ENCODE data around the gene GPC6.
"Not testable (repeated sequence)": the region's sequence is repeated elsewhere in the genome, so short reads cannot be mapped to it uniquely, and the experiment has no call there.

GPC6 gene

DNA sequence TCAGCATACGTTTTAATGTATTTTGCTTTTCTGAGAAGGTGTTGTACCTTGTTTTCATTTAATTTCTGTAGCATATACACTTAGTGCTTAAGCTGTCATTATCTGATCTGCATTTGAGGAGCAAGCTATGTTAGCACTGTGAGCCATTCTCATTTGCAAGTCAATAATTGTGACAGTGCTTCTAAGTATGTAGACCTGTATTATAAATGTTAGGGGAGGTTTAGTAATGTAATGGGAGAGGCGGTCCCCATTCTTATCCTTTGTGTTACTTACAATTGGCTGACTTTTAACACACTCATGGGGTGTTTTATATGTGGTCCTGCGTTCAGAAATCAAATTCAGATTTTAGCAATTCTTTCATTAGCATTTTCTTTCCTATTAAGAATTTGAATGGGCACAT, 90.2 kb downstream of the GPC6 start:
- Histone ChIP-seq H3K79me2 (ENCODE audit: insufficient read depth, low read length) (no peaks in the 10 kb centered on the region), H3K4me2 (ENCODE audit: low read depth, low read length, poor library complexity, severe bottlenecking) (no peak overlapping the region)
- TF ChIP-seq, protein P1, sequence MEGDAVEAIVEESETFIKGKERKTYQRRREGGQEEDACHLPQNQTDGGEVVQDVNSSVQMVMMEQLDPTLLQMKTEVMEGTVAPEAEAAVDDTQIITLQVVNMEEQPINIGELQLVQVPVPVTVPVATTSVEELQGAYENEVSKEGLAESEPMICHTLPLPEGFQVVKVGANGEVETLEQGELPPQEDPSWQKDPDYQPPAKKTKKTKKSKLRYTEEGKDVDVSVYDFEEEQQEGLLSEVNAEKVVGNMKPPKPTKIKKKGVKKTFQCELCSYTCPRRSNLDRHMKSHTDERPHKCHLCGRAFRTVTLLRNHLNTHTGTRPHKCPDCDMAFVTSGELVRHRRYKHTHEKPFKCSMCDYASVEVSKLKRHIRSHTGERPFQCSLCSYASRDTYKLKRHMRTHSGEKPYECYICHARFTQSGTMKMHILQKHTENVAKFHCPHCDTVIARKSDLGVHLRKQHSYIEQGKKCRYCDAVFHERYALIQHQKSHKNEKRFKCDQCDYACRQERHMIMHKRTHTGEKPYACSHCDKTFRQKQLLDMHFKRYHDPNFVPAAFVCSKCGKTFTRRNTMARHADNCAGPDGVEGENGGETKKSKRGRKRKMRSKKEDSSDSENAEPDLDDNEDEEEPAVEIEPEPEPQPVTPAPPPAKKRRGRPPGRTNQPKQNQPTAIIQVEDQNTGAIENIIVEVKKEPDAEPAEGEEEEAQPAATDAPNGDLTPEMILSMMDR (IDR thresholded peaks at IDR 0.05; ENCODE audit: insufficient read depth, low read length, poor library complexity, severe bottlenecking): no peak
- no peak for TF ChIP-seq EZH2phosphoT487 (conservative IDR thresholded peaks at IDR 0.05; ENCODE audit: low read length)

GRCh38 chr13:93318534-93319254, 92.1 kb downstream of the GPC6 start:
- H3K9me2 ChIP-seq (replicated peaks; ENCODE audit: insufficient read depth, low read length): no peaks in the 10 kb centered on the region
- no peak overlapping the region for H3K27ac ChIP-seq (ENCODE audit: low read depth, low read length)
- no peaks in the 10 kb centered on the region for H3K9me3 ChIP-seq (ENCODE audit: insufficient read depth, low read length)
- no peaks in the 10 kb centered on the region for H3F3A ChIP-seq (ENCODE audit: insufficient read depth)
- H3K79me2 ChIP-seq (ENCODE audit: insufficient read depth, low read length): no peaks in the 10 kb centered on the region
- no peak overlapping the region for H2AFZ ChIP-seq (ENCODE audit: low read depth, low read length, severe bottlenecking)
- no peaks in the 10 kb centered on the region for H4K20me1 ChIP-seq (ENCODE audit: low read depth, low read length)
- H3K9ac ChIP-seq (ENCODE audit: low read length): no peak overlapping the region
- TF ChIP-seq EZH2phosphoT487 (conservative IDR thresholded peaks at IDR 0.05; ENCODE audit: low read length): no peak
- TF ChIP-seq, protein P1 (IDR thresholded peaks at IDR 0.05; ENCODE audit: insufficient read depth, low read length, poor library complexity, severe bottlenecking): no peak
- no peaks in the 10 kb centered on the region for H3K36me3 ChIP-seq (ENCODE audit: low read length)
- H3K27me3 ChIP-seq (ENCODE audit: low read length): no peaks in the 10 kb centered on the region
- no peak overlapping the region for H3K4me3 ChIP-seq (ENCODE audit: insufficient read depth, low read length, poor library complexity, severe bottlenecking)
- no peak overlapping the region for H3K4me2 ChIP-seq (ENCODE audit: low read depth, low read length, poor library complexity, severe bottlenecking)

More for the DNA sequence above, 90.2 kb downstream of the GPC6 start:
- H3K9me2 ChIP-seq (replicated peaks; ENCODE audit: insufficient read depth, low read length): no peaks in the 10 kb centered on the region
- no peak overlapping the region for H3K4me3 ChIP-seq (ENCODE audit: insufficient read depth, low read length, poor library complexity, severe bottlenecking)
- H3K9ac ChIP-seq (ENCODE audit: low read length): no peak overlapping the region
- no peak overlapping the region for H2AFZ ChIP-seq (ENCODE audit: low read depth, low read length, severe bottlenecking)
- no peaks in the 10 kb centered on the region for H3K36me3 ChIP-seq (ENCODE audit: low read length)
- H3K27ac ChIP-seq (ENCODE audit: low read depth, low read length): no peak overlapping the region
- no peaks in the 10 kb centered on the region for H3F3A ChIP-seq (ENCODE audit: insufficient read depth)
- no peaks in the 10 kb centered on the region for H3K27me3 ChIP-seq (ENCODE audit: low read length)
- no peaks in the 10 kb centered on the region for H4K20me1 ChIP-seq (ENCODE audit: low read depth, low read length)
- no peaks in the 10 kb centered on the region for H3K9me3 ChIP-seq (ENCODE audit: insufficient read depth, low read length)

DNA sequence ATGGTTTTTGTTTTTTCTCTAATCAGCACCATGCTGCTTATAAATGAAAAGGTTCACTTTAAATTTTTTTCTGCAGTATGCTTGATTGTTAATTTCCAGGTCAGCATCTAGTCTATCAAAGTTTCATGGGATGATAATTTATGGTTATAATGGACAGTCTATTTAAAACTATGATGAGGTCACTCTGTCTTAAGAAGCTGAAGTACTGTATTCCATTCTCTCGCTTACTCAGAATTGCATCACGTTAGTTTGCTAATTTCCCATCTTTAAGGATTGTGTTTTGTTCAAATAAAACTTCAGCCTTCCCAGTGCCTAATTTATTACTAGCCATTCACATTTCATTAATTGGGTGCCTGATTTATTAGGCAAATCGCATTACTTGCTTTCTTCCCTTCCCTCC, 94.3 kb downstream of the GPC6 start:
- Histone ChIP-seq H2AFZ (ENCODE audit: low read depth, low read length, severe bottlenecking) (no peak overlapping the region), H3K4me3 (ENCODE audit: insufficient read depth, low read length, poor library complexity, severe bottlenecking) (no peak overlapping the region), H3K36me3 (ENCODE audit: low read length) (no peaks in the 10 kb centered on the region), H3K27ac (ENCODE audit: low read depth, low read length) (no peak overlapping the region), H3K9me2 (replicated peaks; ENCODE audit: insufficient read depth, low read length) (no peaks in the 10 kb centered on the region), H3F3A (ENCODE audit: insufficient read depth) (no peaks in the 10 kb centered on the region), H3K27me3 (ENCODE audit: low read length) (no peaks in the 10 kb centered on the region), H3K9ac (ENCODE audit: low read length) (no peak overlapping the region), H3K79me2 (ENCODE audit: insufficient read depth, low read length) (no peaks in the 10 kb centered on the region), H3K4me2 (ENCODE audit: low read depth, low read length, poor library complexity, severe bottlenecking) (no peak overlapping the region), H4K20me1 (ENCODE audit: low read depth, low read length) (no peaks in the 10 kb centered on the region), H3K9me3 (ENCODE audit: insufficient read depth, low read length) (no peaks in the 10 kb centered on the region)
- no peak for TF ChIP-seq EZH2phosphoT487 (conservative IDR thresholded peaks at IDR 0.05; ENCODE audit: low read length)
- TF ChIP-seq, protein P1 (IDR thresholded peaks at IDR 0.05; ENCODE audit: insufficient read depth, low read length, poor library complexity, severe bottlenecking): no peak

GRCh38 chr13:93323880-93324279, 97.3 kb downstream of the GPC6 start:
- not testable (repeated sequence) for H3K4me3 ChIP-seq (ENCODE audit: insufficient read depth, low read length, poor library complexity, severe bottlenecking); H3K9me3 ChIP-seq (ENCODE audit: insufficient read depth, low read length); H3K27me3 ChIP-seq (ENCODE audit: low read length); H2AFZ ChIP-seq (ENCODE audit: low read depth, low read length, severe bottlenecking); H3K9ac ChIP-seq (ENCODE audit: low read length); H3F3A ChIP-seq (ENCODE audit: insufficient read depth); H4K20me1 ChIP-seq (ENCODE audit: low read depth, low read length); H3K27ac ChIP-seq (ENCODE audit: low read depth, low read length); H3K4me2 ChIP-seq (ENCODE audit: low read depth, low read length, poor library complexity, severe bottlenecking); H3K36me3 ChIP-seq (ENCODE audit: low read length); H3K79me2 ChIP-seq (ENCODE audit: insufficient read depth, low read length); H3K9me2 ChIP-seq (replicated peaks; ENCODE audit: insufficient read depth, low read length)
